ENCODE results near the gene CNFN. TPM values are rescaled to one million over a fixed set of nuclear protein-coding genes. Genes with fewer than 3 reads are reported as not detected.
A peak's percentile ranks its signal among the peaks of the same experiment; 100 is the strongest.

Gene CNFN
- total RNA-seq, 5 donors from 2014 or later (not counting 1 experiment from before 2014, with no cell fraction given), result 1.1 TPM; not detected in 4

- Histone ChIP-seq H3K4me1 (ENCODE audit: control insufficient read depth in 1 of 2, extremely low read depth in 1 of 2, insufficient read depth in 2 of 2, low read length in 2 of 2) (peaks cover 0 to 12% of the 10 kb centered on the region in 2 experiments), H3K36me3 (ENCODE audit: control insufficient read depth in 2 of 2, extremely low read depth in 1 of 2, insufficient read depth in 1 of 2, low read length in 1 of 2) (no peaks in the 10 kb centered on the region), H3K27ac (ENCODE audit: low read length) (no peak overlapping the region), H3K27me3 (replicated peaks in 1 of 2; ENCODE audit: control insufficient read depth in 2 of 2, extremely low read depth in 1 of 2, insufficient read depth in 2 of 2, low read length in 1 of 2) (peaks cover 0 to 78% of the 10 kb centered on the region in 2 experiments), H3K4me3 (ENCODE audit: control insufficient read depth in 1 of 2, extremely low read depth in 1 of 2, low read length in 1 of 2) (peak overlapping the region; percentile 38 to 42), H3K9me3 (no peaks in the 10 kb centered on the region)
- peaks cover 40 to 51% of the 10 kb centered on the region in 2 donors for H3K27me3 Mint-ChIP-seq
- H3K4me3 Mint-ChIP-seq, result peak overlapping the region; percentile 28 to 55 (median 32)
- ChIA-PET POLR2A (no interaction called here), CTCF (interaction anchor here in 1 of 2 donors (0.7 kb wide), 2 partner anchors 522 to 1655 kb away, joined by 3 to 4 read pairs; no protein-coding TSS in a partner anchor)
- DNase-seq (peak; percentile 24 to 75 (median 57)), ATAC-seq (replicated peaks in 1 of 4) (peak; percentile 89 to 97 (median 94))
- H3K27ac Mint-ChIP-seq, result no peak overlapping the region
- H3K36me3 Mint-ChIP-seq, result no peaks in the 10 kb centered on the region
- WGBS (ENCODE audit: insufficient coverage), result 5% methylated on average over 39 of the region's 48 CpGs
- H3K9me3 Mint-ChIP-seq, result no peaks in the 10 kb centered on the region
- H3K4me1 Mint-ChIP-seq, result peaks cover 5 to 7% (median 5%) of the 10 kb centered on the region in 3 donors
Observed at GRCh38 chr19:42386974-42387707, 3.0 kb downstream of the CNFN start.

- no peaks in the 10 kb centered on the region for H3K9me3 ChIP-seq
- Mint-ChIP-seq H3K9me3 (no peaks in the 10 kb centered on the region), H3K4me1 (no peaks in the 10 kb centered on the region), H3K36me3 (no peaks in the 10 kb centered on the region), H3K27me3 (peaks cover 23 to 34% of the 10 kb centered on the region in 2 donors), H3K4me3 (no peak overlapping the region), H3K27ac (no peak overlapping the region)
- no peaks in the 10 kb centered on the region for H3K36me3 ChIP-seq (ENCODE audit: control insufficient read depth in 2 of 2, extremely low read depth in 1 of 2, insufficient read depth in 1 of 2, low read length in 1 of 2)
- H3K27me3 ChIP-seq (replicated peaks in 1 of 2; ENCODE audit: control insufficient read depth in 2 of 2, extremely low read depth in 1 of 2, insufficient read depth in 2 of 2, low read length in 1 of 2), result peaks cover 0 to 49% of the 10 kb centered on the region in 2 experiments
- no peak overlapping the region for H3K27ac ChIP-seq (ENCODE audit: low read length)
- ATAC-seq (replicated peaks in 1 of 4) (no peak), DNase-seq (no peak)
- POLR2A ChIA-PET, result no interaction called here
- H3K4me1 ChIP-seq (ENCODE audit: control insufficient read depth in 1 of 2, extremely low read depth in 1 of 2, insufficient read depth in 2 of 2, low read length in 2 of 2), result no peaks in the 10 kb centered on the region
- no peak overlapping the region for H3K4me3 ChIP-seq (ENCODE audit: control insufficient read depth in 1 of 2, extremely low read depth in 1 of 2, low read length in 1 of 2)
- CTCF ChIA-PET, result interaction anchor here in 1 of 2 donors (0.7 kb wide), 1 partner anchor 17 kb away, joined by 3 read pairs; no protein-coding TSS in a partner anchor
- WGBS (ENCODE audit: insufficient coverage), result 100% methylated on average over 1 of the region's 6 CpGs
Observed at GRCh38 chr19:42380155-42380554, 9.9 kb downstream of the CNFN start.

GRCh38 chr19:42378225-42379215 is 11.6 kb downstream of the CNFN start:
- no peak overlapping the region for H3K27ac Mint-ChIP-seq
- POLR2A ChIA-PET, result no interaction called here

GRCh38 chr19:42376177-42376555 is 13.9 kb downstream of the CNFN start:
- Histone ChIP-seq H3K27ac (ENCODE audit: low read length) (no peak overlapping the region), H3K36me3 (ENCODE audit: control insufficient read depth in 2 of 2, extremely low read depth in 1 of 2, insufficient read depth in 1 of 2, low read length in 1 of 2) (no peaks in the 10 kb centered on the region), H3K4me1 (ENCODE audit: control insufficient read depth in 1 of 2, extremely low read depth in 1 of 2, insufficient read depth in 2 of 2, low read length in 2 of 2) (no peaks in the 10 kb centered on the region), H3K9me3 (no peaks in the 10 kb centered on the region), H3K27me3 (replicated peaks in 1 of 2; ENCODE audit: control insufficient read depth in 2 of 2, extremely low read depth in 1 of 2, insufficient read depth in 2 of 2, low read length in 1 of 2) (peaks cover 0 to 14% of the 10 kb centered on the region in 2 experiments), H3K4me3 (ENCODE audit: control insufficient read depth in 1 of 2, extremely low read depth in 1 of 2, low read length in 1 of 2) (no peak overlapping the region)
- no peak for ATAC-seq (replicated peaks in 1 of 4)
- Mint-ChIP-seq H3K4me3 (no peak overlapping the region), H3K27ac (no peak overlapping the region), H3K4me1 (no peaks in the 10 kb centered on the region), H3K9me3 (no peaks in the 10 kb centered on the region), H3K27me3 (peaks cover 7 to 13% of the 10 kb centered on the region in 2 donors), H3K36me3 (no peaks in the 10 kb centered on the region)
- 94% methylated on average over 17 of the region's 17 CpGs for WGBS (ENCODE audit: insufficient coverage)
- ChIA-PET CTCF (no interaction called here), POLR2A (no interaction called here)
- no peak for DNase-seq

More at GRCh38 chr19:42378225-42379215, 11.6 kb downstream of the CNFN start:
- no peak overlapping the region for H3K4me3 Mint-ChIP-seq
- H3K27ac ChIP-seq (ENCODE audit: low read length), result no peak overlapping the region
- H3K36me3 ChIP-seq (ENCODE audit: control insufficient read depth in 2 of 2, extremely low read depth in 1 of 2, insufficient read depth in 1 of 2, low read length in 1 of 2), result no peaks in the 10 kb centered on the region
- no peaks in the 10 kb centered on the region for H3K4me1 ChIP-seq (ENCODE audit: control insufficient read depth in 1 of 2, extremely low read depth in 1 of 2, insufficient read depth in 2 of 2, low read length in 2 of 2)
- H3K9me3 Mint-ChIP-seq, result no peaks in the 10 kb centered on the region
- peaks cover 23 to 32% of the 10 kb centered on the region in 2 donors for H3K27me3 Mint-ChIP-seq
- CTCF ChIA-PET, result interaction anchor here in 1 of 2 donors (0.6 kb wide), 1 partner anchor 74 kb away, joined by 5 read pairs; no protein-coding TSS in a partner anchor
- peak in 1 of 4 experiments; percentile 32 for ATAC-seq (replicated peaks in 1 of 4)
- 61% methylated on average over 6 of the region's 17 CpGs for WGBS (ENCODE audit: insufficient coverage)
- peaks cover 0 to 34% of the 10 kb centered on the region in 2 experiments for H3K27me3 ChIP-seq (replicated peaks in 1 of 2; ENCODE audit: control insufficient read depth in 2 of 2, extremely low read depth in 1 of 2, insufficient read depth in 2 of 2, low read length in 1 of 2)
- no peaks in the 10 kb centered on the region for H3K36me3 Mint-ChIP-seq
- no peak overlapping the region for H3K4me3 ChIP-seq (ENCODE audit: control insufficient read depth in 1 of 2, extremely low read depth in 1 of 2, low read length in 1 of 2)
- no peak for DNase-seq
- no peaks in the 10 kb centered on the region for H3K4me1 Mint-ChIP-seq
- no peaks in the 10 kb centered on the region for H3K9me3 ChIP-seq

GRCh38 chr19:42375415-42376176 is 14.5 kb downstream of the CNFN start:
- Mint-ChIP-seq H3K4me1 (no peaks in the 10 kb centered on the region), H3K36me3 (no peaks in the 10 kb centered on the region), H3K4me3 (no peak overlapping the region), H3K27ac (no peak overlapping the region), H3K9me3 (no peaks in the 10 kb centered on the region), H3K27me3 (peaks cover 3 to 9% of the 10 kb centered on the region in 2 donors)
- ChIA-PET CTCF (no interaction called here), POLR2A (no interaction called here)
- Histone ChIP-seq H3K4me1 (ENCODE audit: control insufficient read depth in 1 of 2, extremely low read depth in 1 of 2, insufficient read depth in 2 of 2, low read length in 2 of 2) (no peaks in the 10 kb centered on the region), H3K27me3 (replicated peaks in 1 of 2; ENCODE audit: control insufficient read depth in 2 of 2, extremely low read depth in 1 of 2, insufficient read depth in 2 of 2, low read length in 1 of 2) (peaks cover 0 to 11% of the 10 kb centered on the region in 2 experiments), H3K9me3 (no peaks in the 10 kb centered on the region), H3K4me3 (ENCODE audit: control insufficient read depth in 1 of 2, extremely low read depth in 1 of 2, low read length in 1 of 2) (no peak overlapping the region), H3K27ac (ENCODE audit: low read length) (no peak overlapping the region), H3K36me3 (ENCODE audit: control insufficient read depth in 2 of 2, extremely low read depth in 1 of 2, insufficient read depth in 1 of 2, low read length in 1 of 2) (no peaks in the 10 kb centered on the region)
- no peak for ATAC-seq (replicated peaks in 1 of 4)
- 97% methylated on average over 51 of the region's 54 CpGs for WGBS (ENCODE audit: insufficient coverage)
- DNase-seq, result no peak
